GM10266 (cell line): ENCODE results near the gene ARL3.
"Not testable (repeated sequence)": the region's sequence is repeated elsewhere in the genome, so short reads cannot be mapped to it uniquely, and the experiment has no call there.

ENCODE experiments used
- DNase-seq: peaks from one replicate; pipeline ENCODE4 v3.0.0; 2012; ENCODE audit errors: extremely low spot score
- TF ChIP-seq, protein P1 (sequence below): IDR thresholded peaks from 2 replicates; pipeline ENCODE4 v1.5.1; 2012; ENCODE audit warnings: mild to moderate bottlenecking, low read depth; ENCODE audit not compliant: control insufficient read depth, insufficient read depth; ENCODE audit errors: missing control alignments

ARL3 gene

DNA sequence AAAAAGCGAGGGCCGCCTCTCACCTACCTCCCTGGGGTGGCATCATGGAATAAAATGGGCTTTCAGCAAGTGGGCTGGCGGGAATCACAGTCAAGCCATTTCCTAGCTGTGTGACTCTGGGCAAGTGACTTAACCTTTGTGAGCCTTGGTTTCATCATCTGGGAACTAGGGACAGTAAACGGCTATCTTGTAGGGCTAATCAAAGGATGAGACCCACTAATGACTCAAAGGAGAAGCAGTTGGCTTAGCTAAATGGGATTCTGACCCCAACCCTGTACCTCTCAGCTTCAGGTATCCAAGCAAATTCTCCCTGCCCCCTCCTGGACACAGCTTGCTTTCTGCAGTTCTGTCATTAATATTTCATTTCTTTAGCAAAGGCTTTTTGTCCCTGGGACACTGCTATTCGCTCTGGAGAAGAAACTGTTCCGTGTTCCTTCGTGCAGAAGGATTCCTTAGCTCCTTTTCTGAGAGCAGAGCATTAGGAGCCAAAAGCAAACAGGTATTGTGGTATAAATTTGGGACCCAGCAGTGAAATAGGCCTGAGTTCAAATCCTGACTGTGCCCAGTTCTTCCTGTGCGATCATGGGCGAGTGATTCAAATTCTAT lies 44.0 kb downstream of the ARL3 start:
- TF ChIP-seq, protein P1, sequence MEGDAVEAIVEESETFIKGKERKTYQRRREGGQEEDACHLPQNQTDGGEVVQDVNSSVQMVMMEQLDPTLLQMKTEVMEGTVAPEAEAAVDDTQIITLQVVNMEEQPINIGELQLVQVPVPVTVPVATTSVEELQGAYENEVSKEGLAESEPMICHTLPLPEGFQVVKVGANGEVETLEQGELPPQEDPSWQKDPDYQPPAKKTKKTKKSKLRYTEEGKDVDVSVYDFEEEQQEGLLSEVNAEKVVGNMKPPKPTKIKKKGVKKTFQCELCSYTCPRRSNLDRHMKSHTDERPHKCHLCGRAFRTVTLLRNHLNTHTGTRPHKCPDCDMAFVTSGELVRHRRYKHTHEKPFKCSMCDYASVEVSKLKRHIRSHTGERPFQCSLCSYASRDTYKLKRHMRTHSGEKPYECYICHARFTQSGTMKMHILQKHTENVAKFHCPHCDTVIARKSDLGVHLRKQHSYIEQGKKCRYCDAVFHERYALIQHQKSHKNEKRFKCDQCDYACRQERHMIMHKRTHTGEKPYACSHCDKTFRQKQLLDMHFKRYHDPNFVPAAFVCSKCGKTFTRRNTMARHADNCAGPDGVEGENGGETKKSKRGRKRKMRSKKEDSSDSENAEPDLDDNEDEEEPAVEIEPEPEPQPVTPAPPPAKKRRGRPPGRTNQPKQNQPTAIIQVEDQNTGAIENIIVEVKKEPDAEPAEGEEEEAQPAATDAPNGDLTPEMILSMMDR, result no peak

DNA sequence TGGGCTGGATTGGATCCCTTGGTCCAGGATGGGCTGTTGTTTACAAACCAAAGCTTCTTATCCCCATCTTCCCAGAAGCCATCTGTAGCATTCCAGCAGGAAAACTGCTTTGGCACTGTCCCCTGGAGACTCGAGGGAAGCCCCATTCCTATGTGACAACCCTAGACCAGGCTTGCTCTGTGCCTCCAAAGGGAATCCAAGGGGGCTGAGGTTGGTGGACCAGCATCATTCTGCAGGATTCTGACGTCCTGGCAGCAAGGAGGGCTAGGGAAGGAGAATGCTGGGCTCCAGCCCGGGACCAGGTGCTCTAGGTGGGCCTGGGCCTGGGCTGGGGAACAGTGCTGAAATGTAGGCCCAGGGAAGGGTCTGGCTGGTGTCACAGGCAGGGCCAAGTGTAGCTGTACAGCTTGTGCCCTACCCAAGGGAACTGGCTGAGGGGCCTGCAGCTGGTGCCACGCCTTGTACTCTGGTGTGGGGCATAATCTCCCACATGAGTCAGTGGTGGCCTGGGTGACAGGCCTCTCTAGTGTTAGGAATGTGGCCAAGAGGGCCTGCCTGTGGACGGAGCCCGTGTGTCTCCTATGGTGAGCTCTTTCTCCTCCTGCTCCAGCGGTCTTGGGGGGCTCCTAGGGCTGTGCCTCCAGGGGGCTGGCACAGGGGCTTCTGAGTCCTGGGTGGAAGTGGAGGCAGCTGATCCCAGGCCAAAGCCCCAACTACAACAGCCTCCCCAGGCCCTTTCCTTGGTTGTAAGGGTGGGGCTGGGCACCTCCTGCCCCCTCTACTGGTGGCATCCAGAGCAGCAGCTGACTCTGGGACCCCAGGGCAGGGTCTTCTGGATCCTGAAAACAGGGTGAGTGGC lies 44.8 kb downstream of the ARL3 start:
- TF ChIP-seq, protein P1, result peak; percentile 59
- DNase-seq, result no peak

More for the DNA sequence above, 44.0 kb downstream of the ARL3 start:
- DNase-seq, result no peak

DNA sequence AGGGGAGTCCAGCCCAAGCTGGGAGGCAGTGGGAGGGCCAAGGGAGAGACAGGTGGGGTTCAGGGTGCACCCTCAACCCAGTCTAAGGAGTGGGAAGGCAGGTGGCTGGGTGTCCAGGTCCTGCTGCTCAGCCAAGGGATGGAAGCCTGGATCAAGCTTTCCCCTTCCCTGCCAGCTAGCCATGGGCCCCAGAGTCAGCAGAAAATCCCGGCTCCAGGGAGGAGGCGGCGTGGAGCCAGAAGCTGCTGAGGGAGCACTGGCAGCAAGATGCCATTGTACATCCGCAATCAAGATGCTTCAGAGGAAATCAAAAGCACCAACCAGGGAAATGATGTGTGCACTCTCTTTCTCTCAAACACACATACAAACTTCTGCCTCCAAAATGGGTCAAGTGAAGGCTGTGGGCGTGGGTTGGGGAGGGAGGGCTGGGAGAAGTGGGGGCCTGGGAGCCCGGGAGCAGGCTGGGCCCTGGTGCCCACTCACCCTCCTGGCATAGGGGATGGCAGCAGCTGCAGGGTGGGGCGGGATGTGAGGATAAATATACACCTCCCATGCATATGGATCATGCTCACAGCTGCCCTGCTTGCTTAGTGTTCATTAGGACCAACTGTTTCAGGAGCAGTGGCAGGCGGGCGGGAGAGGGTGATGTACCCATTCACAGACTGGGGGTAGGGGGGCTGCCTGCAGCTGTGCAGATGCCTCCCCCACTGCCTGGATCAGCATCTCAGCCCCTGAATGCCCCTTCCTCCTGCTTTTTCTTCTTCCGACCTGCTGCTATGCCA lies 45.7 kb downstream of the ARL3 start:
- TF ChIP-seq, protein P1, result no peak
- DNase-seq, result no peak

DNA sequence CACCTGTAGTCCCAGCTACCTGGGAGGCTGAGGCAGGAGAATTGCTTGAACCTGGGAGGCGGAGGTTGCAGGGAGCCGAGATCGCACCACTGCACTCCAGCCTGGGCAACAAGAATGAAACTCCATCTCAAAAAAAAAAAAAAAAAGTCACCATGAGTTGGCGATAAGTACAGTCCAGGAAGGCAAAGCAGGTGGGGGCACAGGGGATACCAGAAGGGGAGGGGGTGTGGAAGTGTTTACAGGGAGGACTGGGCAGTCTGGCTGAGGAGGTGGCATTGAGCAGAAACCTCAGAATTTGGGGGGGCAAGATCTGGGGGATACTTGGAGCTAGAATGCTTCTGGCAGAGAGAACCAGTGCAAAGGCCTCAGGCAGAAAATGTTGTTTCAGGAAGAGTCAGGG lies 46.8 kb downstream of the ARL3 start:
- not testable (repeated sequence) for DNase-seq

GRCh38 chr10:102665904-102666509 lies 48.2 kb downstream of the ARL3 start:
- TF ChIP-seq, protein P1, result no peak
- DNase-seq, result no peak

GRCh38 chr10:102661658-102662028 lies 52.6 kb downstream of the ARL3 start:
- TF ChIP-seq, protein P1, result no peak
- no peak for DNase-seq

DNA sequence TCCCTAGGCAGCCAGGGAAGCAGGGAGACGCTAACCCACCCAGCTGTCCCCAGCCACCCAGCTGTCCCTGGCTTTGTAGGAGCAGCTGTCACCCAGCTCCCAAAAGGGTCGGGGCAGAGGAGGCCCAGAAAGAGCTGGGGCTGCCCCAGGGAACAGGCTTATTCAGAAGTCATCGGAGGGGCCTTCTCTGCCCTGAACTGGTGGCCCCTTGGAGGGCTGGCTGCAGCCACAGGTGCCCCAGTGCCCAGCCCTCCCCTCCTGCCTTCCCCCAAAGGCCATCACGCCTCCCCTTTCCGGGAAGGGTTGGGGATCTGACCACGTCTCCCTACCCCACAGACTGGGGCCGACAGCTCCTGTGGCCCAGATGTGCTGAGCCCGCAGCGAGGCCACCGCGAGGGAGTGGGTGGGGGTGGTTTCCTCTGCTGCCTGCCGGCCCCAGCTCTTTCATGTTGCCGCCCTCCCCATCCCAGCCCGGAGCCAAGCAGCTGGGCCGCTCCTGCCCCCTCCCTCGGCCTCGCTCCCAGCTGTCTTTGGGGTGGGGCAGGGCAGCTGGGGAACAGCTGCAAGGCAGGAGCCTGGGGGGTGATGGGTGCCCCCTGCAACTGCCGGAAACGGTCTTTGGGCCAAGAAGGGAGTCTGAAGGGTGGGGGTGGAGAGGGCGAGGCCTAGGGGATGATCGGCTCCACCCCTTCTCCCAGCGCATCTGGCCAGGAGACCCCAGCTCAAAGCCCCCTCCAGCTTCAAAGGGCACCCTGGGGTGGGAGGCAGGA lies 53.1 kb downstream of the ARL3 start:
- DNase-seq, result peak; percentile 89
- TF ChIP-seq, protein P1, result no peak
